Fibroblast of lung (primary cell): Measurements from ENCODE around the gene TIGD2. TPM values are rescaled to one million over a fixed set of nuclear protein-coding genes. Genes with fewer than 3 reads are reported as not detected.

Experiments
- DNase-seq, 2 donors: peaks; one replicate each; pipeline versions ENCODE4 v3.0.0 to v3.0.0-alpha.2; 2010; ENCODE audit warnings: low read depth in 2 of 2
- H2AFZ ChIP-seq: 2 replicates; pipeline ENCODE4 v1.5.1; 2012; ENCODE audit warnings: low read length, control low read depth, inconsistent platforms
- H3K27ac ChIP-seq: 2 replicates; pipeline ENCODE4 v1.5.1; 2011; ENCODE audit warnings: low read length, control low read depth; ENCODE audit not compliant: insufficient read depth
- H3K27me3 ChIP-seq: 2 replicates; pipeline ENCODE4 v1.5.1; 2011; ENCODE audit warnings: mild to moderate bottlenecking, low read length; ENCODE audit not compliant: control insufficient read depth, insufficient read depth
- H3K36me3 ChIP-seq: 2 replicates; pipeline ENCODE4 v1.5.1; 2011; ENCODE audit warnings: low read length; ENCODE audit not compliant: control insufficient read depth, insufficient read depth
- H3K4me1 ChIP-seq: 2 replicates; pipeline ENCODE4 v1.5.1; 2011; ENCODE audit warnings: low read length; ENCODE audit not compliant: control insufficient read depth, insufficient read depth; ENCODE audit errors: extremely low read depth
- H3K4me2 ChIP-seq: 2 replicates; pipeline ENCODE4 v1.5.1; 2011; ENCODE audit warnings: low read length, control low read depth; ENCODE audit not compliant: insufficient read depth; ENCODE audit errors: extremely low read depth
- H3K4me3 ChIP-seq, 4 experiments: fragments of 200-600 bp in 1 of 4; sonication (generic) in 1 of 4; replicated peaks in 1 of 4; 2 replicates each; pipeline ENCODE4 v1.5.1; 2011 to 2016; ENCODE audit warnings: low read length in 4 of 4, low read depth in 3 of 4, mild to moderate bottlenecking in 3 of 4, control low read depth in 2 of 4, inconsistent platforms in 1 of 4, mixed read lengths in 1 of 4; ENCODE audit not compliant: insufficient read depth in 1 of 4; ENCODE audit errors: control extremely low read depth in 1 of 4
- H3K79me2 ChIP-seq: 2 replicates; pipeline ENCODE4 v1.5.1; 2012; ENCODE audit warnings: mild to moderate bottlenecking, low read length, inconsistent platforms; ENCODE audit not compliant: control insufficient read depth, insufficient read depth
- H3K9ac ChIP-seq: 2 replicates; pipeline ENCODE4 v1.5.1; 2011; ENCODE audit warnings: mild to moderate bottlenecking, low read length, control low read depth; ENCODE audit not compliant: insufficient read depth
- H3K9me3 ChIP-seq: 2 replicates; pipeline ENCODE4 v1.5.1; 2012; ENCODE audit warnings: low read depth, low read length; ENCODE audit not compliant: control insufficient read depth, insufficient read depth
- H4K20me1 ChIP-seq: 2 replicates; pipeline ENCODE4 v1.5.1; 2011; ENCODE audit warnings: low read length; ENCODE audit not compliant: control insufficient read depth, insufficient read depth; ENCODE audit errors: extremely low read depth
- CTCF ChIP-seq, 2 donors: IDR thresholded peaks in 1 of 2; conservative IDR thresholded peaks in 1 of 2; 1 replicate in 1 of 2; 2 replicates in 1 of 2; pipeline ENCODE4 v1.5.1; 2011 to 2012; ENCODE audit warnings: low read length in 2 of 2, control low read depth in 1 of 2, inconsistent platforms in 1 of 2, low read depth in 1 of 2, mild to moderate bottlenecking in 1 of 2
- EZH2 ChIP-seq: IDR thresholded peaks from 2 replicates; pipeline ENCODE4 v1.5.1; 2012; ENCODE audit warnings: low read length, control low read depth, mild to moderate bottlenecking; ENCODE audit errors: missing control alignments
- polyA plus RNA-seq, 2 donors: library from polyadenylated mRNA; depleted of rRNA in 1 of 2; stranded (reverse) in 1 of 2; unstranded in 1 of 2; fragments of >200 nt; gene quantifications; 2 replicates each; pipeline ENCODE4 v1.2.1, GENCODE V29; 2011 to 2012; ENCODE audit warnings: missing spikeins in 1 of 2
- total RNA-seq: library from RNA; depleted of rRNA; stranded (reverse); fragments of >200 nt; gene quantifications from 2 replicates; pipeline ENCODE4 v1.2.1, GENCODE V29; 2014

TIGD2 gene
- total and polyA plus RNA-seq, 2 donors (not counting 1 experiment from before 2014, with no cell fraction given), result 6.1 to 11.7 TPM

GRCh38 chr4:89164400-89164799 lies 53.1 kb downstream of the TIGD2 start:
- peak in 1 of 2 donors; percentile 18 for DNase-seq
- Histone ChIP-seq H3K27me3 (peaks cover 4% of the 10 kb centered on the region), H3K9ac (no peak overlapping the region), H3K4me1 (no peaks in the 10 kb centered on the region), H3K27ac (no peak overlapping the region), H3K4me2 (no peak overlapping the region), H2AFZ (no peak overlapping the region), H3K79me2 (no peaks in the 10 kb centered on the region), H4K20me1 (no peaks in the 10 kb centered on the region), H3K36me3 (no peaks in the 10 kb centered on the region), H3K9me3 (no peaks in the 10 kb centered on the region), H3K4me3 (no peak overlapping the region)
- TF ChIP-seq EZH2 (no peak), CTCF (conservative IDR thresholded peaks at IDR 0.05 in 1 of 2, IDR thresholded peaks at IDR 0.05 in 1 of 2; ENCODE audit: low read depth in 1 of 2, low read length in 2 of 2) (peak in 1 of 2 donors; percentile 16)

Other genes with a start within 250 kb of the TIGD2 start
- 21.1 and 23.9 TPM in 2 replicates for gene FAM13A, start 54.3 kb upstream of the TIGD2 start, total RNA-seq
- 14.3 and 14.8 TPM in 2 replicates for gene FAM13A, start 54.3 kb upstream of the TIGD2 start, polyA plus RNA-seq
- under 0.01 TPM in 2 replicates for gene GPRIN3, start 196.3 kb downstream of the TIGD2 start, total RNA-seq
- gene GPRIN3, start 196.3 kb downstream of the TIGD2 start, polyA plus RNA-seq, result 0.01 TPM in 1 of 2 replicates, not detected in the other